Brain microvascular endothelial cell (primary cell): ENCODE measurements around the gene ZNF45.

ENCODE experiments used
- DNase-seq: peaks from one replicate; pipeline ENCODE4 v3.0.0-alpha.2; 2020
- H3K27ac ChIP-seq: fragments of 250-450 bp; sonication (Bioruptor Pico); 2 replicates; pipeline ENCODE4 v1.5.1; 2020; ENCODE audit warnings: mild to moderate bottlenecking, moderate library complexity
- H3K27me3 ChIP-seq: fragments of 250-450 bp; sonication (Bioruptor Pico); replicated peaks from 2 replicates; pipeline ENCODE4 v1.5.1; 2020; ENCODE audit warnings: mild to moderate bottlenecking
- H3K36me3 ChIP-seq: fragments of 250-450 bp; sonication (Bioruptor Pico); replicated peaks from 2 replicates; pipeline ENCODE4 v1.5.1; 2020; ENCODE audit warnings: mild to moderate bottlenecking
- H3K4me3 ChIP-seq: 2 replicates; pipeline ENCODE4 v1.5.1; 2011; ENCODE audit warnings: low read depth, mild to moderate bottlenecking, control low read depth, low read length, moderate library complexity
- CTCF ChIP-seq: IDR thresholded peaks from 2 replicates; pipeline ENCODE4 v1.5.1; 2011; ENCODE audit warnings: low read depth, mild to moderate bottlenecking, moderate library complexity, low read length, control low read depth, inconsistent platforms; ENCODE audit errors: missing control alignments
- in situ Hi-C: cut with HindIII; loops from 2 replicates; pipeline ENCODE4 v1.10.0; 2017; ENCODE audit warnings: low sequenced_read_pairs, low pct_ligation_motif_present

The ZNF45 gene

GRCh38 chr19:43934985-43935708 lies at the start of gene ZNF45:
TSS of gene ZNF45 (minus strand) at chr19:43935282. CDS start at chr19:43922185, 13,097 bp downstream.
- H3K27me3 ChIP-seq: no peaks in the 10 kb centered on the region
- peak within 1 kb of the TSS; percentile 61 for H3K27ac ChIP-seq
- DNase-seq: peak; percentile 87
- peaks cover 9% of the 10 kb centered on the region for H3K36me3 ChIP-seq
- peak within 1 kb of the TSS; percentile 75 for H3K4me3 ChIP-seq
- TF ChIP-seq CTCF: no peak
- in situ Hi-C loops: no loop called here

DNA sequence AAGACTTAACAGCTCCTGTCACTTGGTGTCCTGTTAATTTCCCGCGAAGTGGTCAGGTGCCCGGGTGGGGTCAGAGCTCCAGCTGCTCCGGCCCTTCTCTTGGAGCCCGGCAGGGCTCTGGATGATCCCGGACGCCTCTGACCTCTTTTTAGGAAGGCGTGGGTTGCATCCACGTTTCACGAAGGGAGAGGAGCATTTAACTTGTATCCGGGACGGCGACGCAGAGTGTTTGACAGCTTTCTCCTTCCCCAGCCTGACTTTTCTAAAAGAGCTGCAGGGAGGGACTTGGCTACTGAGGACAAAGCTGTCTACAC lies 49.6 kb upstream of the ZNF45 start:
- DNase-seq: no peak
- peak overlapping the region; percentile 67 for H3K4me3 ChIP-seq
- no peak overlapping the region for H3K27ac ChIP-seq
- no peaks in the 10 kb centered on the region for H3K36me3 ChIP-seq
- in situ Hi-C loops: no loop called here
- no peaks in the 10 kb centered on the region for H3K27me3 ChIP-seq
- TF ChIP-seq CTCF: no peak

GRCh38 chr19:43983912-43984686 lies 49.0 kb upstream of the ZNF45 start, which contains the start of gene ZNF155:
TSS of gene ZNF155 (plus strand) at chr19:43984188. CDS start at chr19:43988544, 4,356 bp downstream.
- no peak for TF ChIP-seq CTCF
- peak within 1 kb of the TSS; percentile 31 for H3K27ac ChIP-seq
- H3K27me3 ChIP-seq: no peaks in the 10 kb centered on the region
- H3K36me3 ChIP-seq: no peaks in the 10 kb centered on the region
- peak; percentile 97 for DNase-seq
- in situ Hi-C loops: no loop called here
- H3K4me3 ChIP-seq: peak within 1 kb of the TSS; percentile 67

- no peaks in the 10 kb centered on the region for H3K27me3 ChIP-seq
- no peak overlapping the region for H3K27ac ChIP-seq
- no peak for DNase-seq
- no peaks in the 10 kb centered on the region for H3K36me3 ChIP-seq
- no peak for TF ChIP-seq CTCF
- H3K4me3 ChIP-seq: peak overlapping the region; percentile 67
- in situ Hi-C loops: no loop called here
Observed at GRCh38 chr19:43983544-43983911, 48.4 kb upstream of the ZNF45 start.

GRCh38 chr19:43976732-43977131 lies 41.6 kb upstream of the ZNF45 start:
- Histone ChIP-seq H3K27ac (no peak overlapping the region), H3K27me3 (no peaks in the 10 kb centered on the region), H3K36me3 (no peaks in the 10 kb centered on the region), H3K4me3 (no peak overlapping the region)
- no peak for DNase-seq
- in situ Hi-C loops: no loop called here
- no peak for TF ChIP-seq CTCF
